ENCODE data around the gene CAMK4. TPM values are rescaled to one million over a fixed set of nuclear protein-coding genes. Genes with fewer than 3 reads are reported as not detected.

Gene CAMK4
- polyA plus RNA-seq, 1 donor (not counting 4 experiments of a cell fraction or from before 2014, with no cell fraction given): 0.45 TPM

GRCh38 chr5:111227801-111228200 lies 3.6 kb downstream of the CAMK4 start:
- no peak for TF ChIP-seq CTCF (optimal IDR thresholded peaks at IDR 0.05 in 1 of 3, IDR thresholded peaks at IDR 0.05 in 1 of 3, conservative IDR thresholded peaks at IDR 0.05 in 1 of 3; ENCODE audit: extremely low read depth in 1 of 3, insufficient read depth in 2 of 3, low read length in 3 of 3)
- TF ChIP-seq EZH2 (IDR thresholded peaks at IDR 0.05; ENCODE audit: low read length): no peak
- peak; percentile 83 for FAIRE-seq

GRCh38 chr5:111228520-111229220 lies 4.5 kb downstream of the CAMK4 start:
- no peak overlapping the region for H3K27ac ChIP-seq (ENCODE audit: control insufficient read depth, insufficient read depth, low read length)
- no peaks in the 10 kb centered on the region for H4K20me1 ChIP-seq (ENCODE audit: control insufficient read depth, extremely low read depth, insufficient read depth, low read length)
- H3K9me1 ChIP-seq (ENCODE audit: control insufficient read depth, extremely low read depth, insufficient read depth, low read length): no peaks in the 10 kb centered on the region
- dilution Hi-C loops (cut with MboI; ENCODE audit: extremely low pct_ligation_motif_present, low sequenced_read_pairs): no loop called here
- no peak overlapping the region for H3K9ac ChIP-seq (ENCODE audit: control insufficient read depth, extremely low read depth, insufficient read depth, low read length)
- H3K36me3 ChIP-seq (ENCODE audit: control insufficient read depth in 2 of 2, extremely low read depth in 1 of 2, insufficient read depth in 2 of 2, low read length in 2 of 2): no peaks in the 10 kb centered on the region
- peaks cover 19% of the 10 kb centered on the region for H3K4me1 ChIP-seq (ENCODE audit: control insufficient read depth, extremely low read depth, insufficient read depth, low read length)
- TF ChIP-seq CTCF (optimal IDR thresholded peaks at IDR 0.05 in 1 of 3, IDR thresholded peaks at IDR 0.05 in 1 of 3, conservative IDR thresholded peaks at IDR 0.05 in 1 of 3; ENCODE audit: extremely low read depth in 1 of 3, insufficient read depth in 2 of 3, low read length in 3 of 3) (no peak), EZH2 (IDR thresholded peaks at IDR 0.05; ENCODE audit: low read length) (no peak)
- DNase-seq (ENCODE audit: low read depth, low spot score): no peak
- FAIRE-seq: no peak
- H3K4me2 ChIP-seq (ENCODE audit: control insufficient read depth, extremely low read depth, insufficient read depth, low read depth, low read length): no peak overlapping the region
- H3K4me3 ChIP-seq (ENCODE audit: control insufficient read depth in 2 of 3, extremely low read depth in 1 of 3, insufficient read depth in 2 of 3, low read depth in 1 of 3, low read length in 3 of 3): no peak overlapping the region
- H2AFZ ChIP-seq (ENCODE audit: control insufficient read depth, low read length): no peak overlapping the region
- H3K9me3 ChIP-seq (ENCODE audit: control insufficient read depth, low read depth, low read length): no peaks in the 10 kb centered on the region
- no peaks in the 10 kb centered on the region for H3K27me3 ChIP-seq (ENCODE audit: control insufficient read depth, extremely low read depth, insufficient read depth, low read length)
- no peaks in the 10 kb centered on the region for H3K79me2 ChIP-seq (ENCODE audit: control insufficient read depth, insufficient read depth, low read length)

More at GRCh38 chr5:111227801-111228200, 3.6 kb downstream of the CAMK4 start:
- H3K4me2 ChIP-seq (ENCODE audit: control insufficient read depth, extremely low read depth, insufficient read depth, low read depth, low read length): peak overlapping the region; percentile 60
- no peaks in the 10 kb centered on the region for H3K9me3 ChIP-seq (ENCODE audit: control insufficient read depth, low read depth, low read length)
- H2AFZ ChIP-seq (ENCODE audit: control insufficient read depth, low read length): peak overlapping the region; percentile 21
- no peaks in the 10 kb centered on the region for H3K79me2 ChIP-seq (ENCODE audit: control insufficient read depth, insufficient read depth, low read length)
- no peaks in the 10 kb centered on the region for H3K9me1 ChIP-seq (ENCODE audit: control insufficient read depth, extremely low read depth, insufficient read depth, low read length)
- no peaks in the 10 kb centered on the region for H3K36me3 ChIP-seq (ENCODE audit: control insufficient read depth in 2 of 2, extremely low read depth in 1 of 2, insufficient read depth in 2 of 2, low read length in 2 of 2)
- no peaks in the 10 kb centered on the region for H3K27me3 ChIP-seq (ENCODE audit: control insufficient read depth, extremely low read depth, insufficient read depth, low read length)
- no peak overlapping the region for H3K9ac ChIP-seq (ENCODE audit: control insufficient read depth, extremely low read depth, insufficient read depth, low read length)
- dilution Hi-C loops (cut with MboI; ENCODE audit: extremely low pct_ligation_motif_present, low sequenced_read_pairs): no loop called here
- peaks cover 25% of the 10 kb centered on the region for H3K4me1 ChIP-seq (ENCODE audit: control insufficient read depth, extremely low read depth, insufficient read depth, low read length)
- no peaks in the 10 kb centered on the region for H4K20me1 ChIP-seq (ENCODE audit: control insufficient read depth, extremely low read depth, insufficient read depth, low read length)
- DNase-seq (ENCODE audit: low read depth, low spot score): no peak
- H3K4me3 ChIP-seq (ENCODE audit: control insufficient read depth in 2 of 3, extremely low read depth in 1 of 3, insufficient read depth in 2 of 3, low read depth in 1 of 3, low read length in 3 of 3): no peak overlapping the region
- no peak overlapping the region for H3K27ac ChIP-seq (ENCODE audit: control insufficient read depth, insufficient read depth, low read length)

Data from keratinocyte (primary cell).